Measurements from ENCODE around the gene CRABP1. TPM values are rescaled to one million over a fixed set of nuclear protein-coding genes. Genes with fewer than 3 reads are reported as not detected.
A peak's percentile ranks its signal among the peaks of the same experiment; 100 is the strongest.

Gene CRABP1
- total RNA-seq, 1 donor: not detected

DNA sequence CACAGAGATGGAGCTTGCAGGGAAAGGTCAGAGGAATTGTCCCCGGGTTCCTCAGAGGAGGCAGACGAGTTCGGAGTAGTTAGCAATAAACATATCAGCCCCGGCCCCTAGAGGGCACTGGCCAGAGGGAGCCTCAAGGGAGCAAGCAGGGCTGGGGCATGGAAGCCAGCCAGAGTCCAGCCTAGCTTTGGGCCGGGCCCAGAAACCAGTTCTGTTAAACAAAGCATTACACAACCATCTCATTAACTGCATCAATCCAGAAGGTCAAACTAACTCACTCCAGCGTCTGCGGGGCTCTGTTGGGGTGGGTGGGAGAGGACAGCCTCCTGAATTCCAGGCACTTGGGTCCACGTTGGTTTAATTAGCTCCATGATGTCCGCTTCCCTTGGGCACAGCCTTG is 56.8 kb downstream of the CRABP1 start:
- TF ChIP-seq, protein P1, sequence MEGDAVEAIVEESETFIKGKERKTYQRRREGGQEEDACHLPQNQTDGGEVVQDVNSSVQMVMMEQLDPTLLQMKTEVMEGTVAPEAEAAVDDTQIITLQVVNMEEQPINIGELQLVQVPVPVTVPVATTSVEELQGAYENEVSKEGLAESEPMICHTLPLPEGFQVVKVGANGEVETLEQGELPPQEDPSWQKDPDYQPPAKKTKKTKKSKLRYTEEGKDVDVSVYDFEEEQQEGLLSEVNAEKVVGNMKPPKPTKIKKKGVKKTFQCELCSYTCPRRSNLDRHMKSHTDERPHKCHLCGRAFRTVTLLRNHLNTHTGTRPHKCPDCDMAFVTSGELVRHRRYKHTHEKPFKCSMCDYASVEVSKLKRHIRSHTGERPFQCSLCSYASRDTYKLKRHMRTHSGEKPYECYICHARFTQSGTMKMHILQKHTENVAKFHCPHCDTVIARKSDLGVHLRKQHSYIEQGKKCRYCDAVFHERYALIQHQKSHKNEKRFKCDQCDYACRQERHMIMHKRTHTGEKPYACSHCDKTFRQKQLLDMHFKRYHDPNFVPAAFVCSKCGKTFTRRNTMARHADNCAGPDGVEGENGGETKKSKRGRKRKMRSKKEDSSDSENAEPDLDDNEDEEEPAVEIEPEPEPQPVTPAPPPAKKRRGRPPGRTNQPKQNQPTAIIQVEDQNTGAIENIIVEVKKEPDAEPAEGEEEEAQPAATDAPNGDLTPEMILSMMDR (IDR thresholded peaks at IDR 0.05; ENCODE audit: insufficient read depth, low read length): peak; percentile 44
- peak; percentile 71 for DNase-seq (ENCODE audit: low read depth)
- H3K4me3 ChIP-seq (ENCODE audit: low read depth, low read length): no peak overlapping the region

DNA sequence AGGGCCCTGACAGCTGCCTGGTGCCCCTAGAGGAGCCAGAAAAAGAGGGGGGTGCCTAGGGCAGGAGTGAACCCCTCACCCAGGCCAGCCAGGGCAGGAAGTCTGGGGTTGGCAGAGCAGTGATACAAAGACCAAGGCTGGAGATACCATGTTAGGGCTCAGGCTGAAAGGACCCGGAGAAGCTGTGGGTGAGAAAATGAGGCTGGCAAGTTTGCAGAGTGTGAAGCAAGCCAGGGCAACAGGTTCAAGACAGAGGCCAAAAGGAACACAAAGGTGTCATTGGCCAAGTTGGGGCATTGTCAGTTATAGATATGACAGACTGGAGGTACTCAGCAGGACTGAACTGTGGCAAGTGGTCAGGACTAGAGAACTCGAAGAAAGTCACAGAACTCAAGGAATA is 57.2 kb downstream of the CRABP1 start:
- TF ChIP-seq, protein P1 (IDR thresholded peaks at IDR 0.05; ENCODE audit: insufficient read depth, low read length): no peak
- no peak for DNase-seq (ENCODE audit: low read depth)
- H3K4me3 ChIP-seq (ENCODE audit: low read depth, low read length): no peak overlapping the region

Small RNA genes lying within 50 kb of the gene (small RNA-seq; reads per million reads assigned to genes)
- gene AC090607.5: not detected

Other genes with a start within 250 kb of the CRABP1 start
- not detected in 2 replicates for gene SH2D7, start 247.8 kb upstream of the CRABP1 start, total RNA-seq (ENCODE audit: low replicate concordance)
- gene CIB2, start 208.9 kb upstream of the CRABP1 start, total RNA-seq (ENCODE audit: low replicate concordance): 2.3 and 4.3 TPM in 2 replicates
- 53.8 and 60.8 TPM in 2 replicates for gene IDH3A, start 191.0 kb upstream of the CRABP1 start, total RNA-seq (ENCODE audit: low replicate concordance)
- gene ACSBG1, start 105.8 kb upstream of the CRABP1 start, total RNA-seq (ENCODE audit: low replicate concordance): under 0.01 TPM in 1 of 2 replicates, not detected in the other
- gene DNAJA4, start 75.8 kb upstream of the CRABP1 start, total RNA-seq (ENCODE audit: low replicate concordance): 0.65 and 2.3 TPM in 2 replicates
- gene SKIC8, start 40.7 kb upstream of the CRABP1 start, total RNA-seq (ENCODE audit: low replicate concordance): 56.7 and 62.1 TPM in 2 replicates
- gene IREB2, start 97.9 kb downstream of the CRABP1 start, total RNA-seq (ENCODE audit: low replicate concordance): 25.1 and 28.1 TPM in 2 replicates
- gene HYKK, start 167.2 kb downstream of the CRABP1 start, total RNA-seq (ENCODE audit: low replicate concordance): 3.3 and 10.2 TPM in 2 replicates
- 107 and 275 TPM in 2 replicates for gene PSMA4, start 200.1 kb downstream of the CRABP1 start, total RNA-seq (ENCODE audit: low replicate concordance)
- 1.1 and 1.6 TPM in 2 replicates for gene CHRNA5, start 225.2 kb downstream of the CRABP1 start, total RNA-seq (ENCODE audit: low replicate concordance)